Midbrain (tissue), 1 donor: ENCODE results near the gene UBR3.
A peak's percentile ranks its signal among the peaks of the same experiment; 100 is the strongest.

ENCODE experiments used
- DNase-seq: peaks from one replicate; lab custom pipeline; 2025; lab: John Stamatoyannopoulos, UW

UBR3 gene

DNA sequence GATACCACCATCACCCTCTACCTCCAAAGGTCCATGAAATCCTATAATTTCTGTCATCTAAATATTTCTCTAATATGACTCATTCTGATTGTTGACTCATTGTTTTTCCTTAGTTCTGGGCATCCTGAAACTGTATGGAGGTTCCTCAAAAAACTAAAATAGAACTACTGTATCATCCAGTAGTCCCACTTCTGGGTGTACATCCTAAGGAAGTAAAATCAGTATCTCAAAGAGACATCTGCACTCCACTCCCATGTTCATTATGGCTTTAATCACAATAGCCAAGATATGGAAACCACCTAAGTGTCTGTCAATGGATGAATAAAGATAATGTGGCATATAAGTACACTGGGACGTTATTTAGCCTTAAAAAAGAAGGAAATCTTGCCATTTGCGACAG, 224.9 kb downstream of the UBR3 start:
- no peak for DNase-seq

DNA sequence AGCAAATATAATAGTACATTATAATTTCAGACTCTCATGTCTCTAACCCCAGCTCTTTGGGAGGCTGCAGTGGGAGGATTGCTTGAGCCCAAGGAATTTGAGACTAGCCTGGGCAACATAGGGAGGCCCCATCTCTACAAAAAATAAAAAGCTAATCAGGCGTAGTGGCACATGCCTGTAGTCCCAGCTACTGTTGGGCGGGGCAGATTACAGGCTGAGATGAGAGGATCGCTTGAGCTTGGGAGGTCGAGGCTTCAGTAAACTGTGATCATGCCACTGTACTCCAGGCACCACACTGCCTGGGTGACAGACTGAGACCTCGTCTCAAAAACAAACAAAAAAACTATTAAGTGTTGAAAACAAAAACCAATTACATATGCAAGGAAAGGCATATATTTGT, 227.7 kb downstream of the UBR3 start:
- no peak for DNase-seq

DNA sequence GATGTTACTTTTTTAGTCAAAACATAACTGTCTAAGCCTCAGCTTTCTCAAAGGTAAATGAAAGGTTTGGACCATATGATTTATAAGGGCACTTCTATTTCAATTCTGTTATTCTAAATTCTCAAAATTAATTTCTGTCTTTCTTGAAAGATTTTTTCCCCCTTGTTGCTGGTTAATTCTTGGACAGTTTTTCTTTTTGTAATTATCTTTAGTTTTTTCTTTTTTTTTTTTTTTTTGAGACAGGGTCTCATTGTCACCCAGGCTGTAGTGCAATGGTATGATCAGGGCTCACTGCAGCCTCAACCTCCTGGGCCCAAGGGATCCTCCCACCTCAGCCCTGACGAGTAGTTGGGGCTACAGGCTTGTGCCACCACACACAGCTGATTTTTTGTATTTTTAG, 229.6 kb downstream of the UBR3 start:
- no peak for DNase-seq

DNA sequence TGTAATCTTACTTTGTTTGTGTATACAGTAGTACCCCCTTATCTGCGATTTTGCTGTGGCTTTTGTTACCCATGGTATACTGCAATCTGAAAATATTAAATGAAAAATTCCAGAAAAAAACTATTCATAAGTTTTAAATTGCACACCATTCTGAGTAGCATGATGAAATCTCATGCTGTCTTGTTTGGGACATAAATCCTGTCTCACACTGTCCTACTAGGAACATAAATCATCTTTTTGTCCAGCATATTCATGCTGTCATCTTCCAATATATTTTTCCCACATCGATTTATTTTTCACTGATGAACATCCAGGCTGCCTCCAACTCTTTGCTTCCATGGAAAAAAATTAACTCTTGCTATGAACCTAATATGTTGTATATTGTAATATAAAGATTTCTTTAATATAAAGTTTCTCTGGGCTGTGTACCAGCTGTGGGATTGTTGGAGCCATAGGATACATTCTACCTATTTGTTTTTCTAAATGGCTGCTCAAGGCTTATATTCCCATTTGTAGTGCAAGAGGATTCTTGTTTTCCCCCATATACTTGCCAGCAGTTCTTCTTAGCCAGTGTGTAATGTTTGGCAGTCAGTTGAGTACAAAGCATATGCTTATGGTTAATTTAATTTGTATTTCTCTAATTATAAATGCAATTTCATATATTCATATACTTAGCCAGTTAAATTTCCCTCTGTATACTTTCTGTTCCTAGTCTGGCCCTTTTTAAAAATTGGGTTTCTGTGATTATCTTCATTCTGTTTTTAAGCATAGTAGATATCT, 236.4 kb downstream of the UBR3 start:
- DNase-seq, result no peak

DNA sequence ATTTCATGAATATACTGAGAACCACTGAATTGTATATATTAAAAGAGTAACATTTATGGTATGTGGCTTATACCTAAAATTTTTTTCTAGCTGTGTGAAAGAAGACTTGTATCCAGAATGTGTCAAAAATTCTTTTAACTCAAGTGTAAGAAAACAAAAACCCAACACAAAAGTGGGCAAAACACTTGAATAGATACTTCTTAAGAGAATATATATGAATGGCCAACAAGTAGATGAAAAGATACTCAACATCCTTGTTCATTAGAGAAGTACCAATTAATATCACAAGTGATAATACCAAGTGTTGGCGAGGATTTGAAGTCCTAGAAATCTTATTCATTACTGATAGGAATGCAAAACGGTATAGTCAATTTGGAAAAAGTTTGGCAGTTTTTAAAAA, 243.5 kb downstream of the UBR3 start:
- DNase-seq, result no peak

DNA sequence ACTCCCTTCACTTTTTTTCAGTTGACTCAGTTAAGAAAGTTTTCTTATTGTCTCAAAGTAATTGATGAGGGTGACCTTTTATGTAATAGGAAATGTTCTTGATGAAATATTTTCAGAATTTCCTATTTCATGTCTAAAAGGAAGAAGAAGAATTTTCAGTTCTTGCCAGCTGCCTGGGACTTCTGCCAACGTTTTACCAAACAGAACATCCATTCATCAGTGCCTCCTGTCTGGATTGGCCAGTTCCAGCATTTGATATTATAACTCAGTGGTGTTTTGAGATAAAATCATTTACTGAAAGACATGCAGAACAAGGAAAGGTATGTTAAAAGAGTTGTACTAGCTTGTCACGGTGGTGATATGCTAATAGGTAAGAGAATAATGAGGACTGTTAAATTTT, 246.0 kb downstream of the UBR3 start:
- peak; percentile 76 for DNase-seq

DNA sequence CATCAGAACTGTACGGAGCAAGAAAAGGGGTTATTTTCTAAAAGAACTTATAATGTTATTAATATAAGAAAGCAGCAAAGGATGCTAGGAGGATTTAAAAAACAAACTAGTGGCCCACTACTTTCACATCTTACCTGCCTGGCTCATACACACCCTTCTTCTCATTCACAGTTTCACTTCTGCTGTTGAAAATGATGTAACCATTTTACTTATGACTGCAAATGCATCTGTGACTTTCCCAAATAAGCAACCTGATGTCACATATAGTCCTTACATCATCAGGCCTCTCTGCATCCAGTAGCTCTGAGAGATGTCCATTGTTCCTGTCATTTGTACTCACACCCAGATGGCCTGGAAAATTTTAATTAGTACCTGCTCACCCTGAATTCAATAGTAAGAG, 248.9 kb downstream of the UBR3 start:
- no peak for DNase-seq

DNA sequence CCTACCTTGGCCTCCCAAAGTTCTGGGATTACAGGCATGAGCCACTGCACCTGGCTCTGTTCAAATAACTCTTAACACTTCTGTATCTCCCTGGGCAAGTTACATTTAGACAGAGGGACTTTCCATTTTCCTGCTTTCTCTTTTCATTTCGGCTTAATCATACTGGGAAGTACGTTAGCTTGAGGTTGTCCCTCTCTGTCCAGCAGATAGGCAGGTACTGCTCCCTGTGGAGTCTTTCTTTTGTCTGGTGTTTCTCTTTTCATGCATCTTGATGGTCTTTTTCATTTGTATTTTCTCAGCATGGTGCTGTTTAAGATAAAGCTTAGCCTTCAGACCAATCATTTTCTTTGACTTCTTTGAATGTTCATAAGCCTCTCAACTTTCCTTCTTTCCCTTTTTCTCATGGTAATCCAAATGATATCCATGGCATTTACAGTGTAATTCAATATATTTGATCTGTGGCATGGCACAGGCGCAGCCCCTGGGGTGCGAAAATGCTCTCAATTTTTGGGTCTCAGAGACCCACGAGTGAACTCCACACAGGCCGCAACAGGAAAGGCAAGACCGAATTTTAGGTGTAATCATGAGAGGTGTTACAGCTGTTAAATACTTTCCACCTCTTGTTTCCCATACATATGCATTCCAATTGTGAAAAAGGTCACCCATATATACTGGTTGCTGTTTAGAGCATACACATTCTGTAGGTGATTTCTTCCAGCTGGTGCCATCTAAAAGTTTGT, 250.7 kb downstream of the UBR3 start:
- DNase-seq, result no peak

DNA sequence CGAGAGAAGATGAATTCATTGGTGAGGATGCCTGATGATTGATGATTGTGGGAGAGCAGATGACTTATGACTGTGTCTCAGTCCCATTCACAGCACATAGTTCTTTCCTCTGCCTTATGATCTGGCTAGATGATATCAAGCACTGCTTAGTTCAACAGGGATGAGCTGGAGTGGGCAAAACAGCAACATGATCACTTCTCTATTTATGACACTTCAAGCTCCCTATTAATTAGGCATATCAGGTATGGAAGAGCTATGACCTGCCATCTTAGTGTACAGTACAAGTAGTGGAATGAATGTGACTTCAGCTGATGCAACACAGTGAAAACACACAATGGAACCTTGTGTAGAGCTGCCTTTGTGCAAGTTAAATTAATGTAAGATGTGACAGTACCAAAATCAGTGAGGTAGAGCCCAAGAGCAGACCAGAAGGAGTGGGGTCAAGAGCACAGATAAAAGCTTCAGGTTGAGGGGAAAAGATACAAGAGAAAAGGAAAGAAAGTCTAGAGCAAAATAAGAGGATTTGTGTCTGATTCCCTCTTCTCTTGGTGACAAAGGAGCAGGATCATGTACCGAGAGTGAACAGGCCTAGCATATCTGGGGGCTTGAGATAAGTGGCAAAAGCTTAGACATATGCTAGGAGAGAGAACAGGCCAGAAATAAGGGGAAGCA, 257.7 kb downstream of the UBR3 start:
- no peak for DNase-seq

DNA sequence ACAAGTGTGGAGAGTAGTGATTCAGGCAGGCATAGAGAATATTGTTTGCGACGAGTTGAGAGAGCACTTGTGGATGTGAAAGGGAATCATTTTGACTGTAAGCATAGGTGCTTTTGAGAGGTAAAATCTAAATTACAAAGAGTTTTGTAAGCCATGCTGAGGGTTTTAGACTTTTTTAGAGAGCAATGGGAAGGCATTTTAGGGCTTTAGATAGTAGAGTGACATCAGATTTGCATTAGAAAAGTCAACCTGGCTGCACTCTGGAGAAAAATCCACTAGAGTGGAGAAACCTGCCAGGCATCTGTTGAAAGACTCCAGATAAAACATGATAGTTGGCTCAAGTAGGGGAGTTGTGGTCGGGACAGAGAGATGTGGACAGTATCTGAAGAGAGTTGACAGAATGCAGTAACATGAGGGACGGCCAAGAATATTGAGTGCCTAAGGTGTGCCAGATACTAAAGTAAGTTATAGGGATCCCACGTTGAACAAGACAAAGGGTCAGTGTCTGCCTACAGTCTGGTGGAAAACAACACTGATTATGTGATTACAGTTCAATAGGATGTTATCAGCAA, 258.9 kb downstream of the UBR3 start:
- no peak for DNase-seq

DNA sequence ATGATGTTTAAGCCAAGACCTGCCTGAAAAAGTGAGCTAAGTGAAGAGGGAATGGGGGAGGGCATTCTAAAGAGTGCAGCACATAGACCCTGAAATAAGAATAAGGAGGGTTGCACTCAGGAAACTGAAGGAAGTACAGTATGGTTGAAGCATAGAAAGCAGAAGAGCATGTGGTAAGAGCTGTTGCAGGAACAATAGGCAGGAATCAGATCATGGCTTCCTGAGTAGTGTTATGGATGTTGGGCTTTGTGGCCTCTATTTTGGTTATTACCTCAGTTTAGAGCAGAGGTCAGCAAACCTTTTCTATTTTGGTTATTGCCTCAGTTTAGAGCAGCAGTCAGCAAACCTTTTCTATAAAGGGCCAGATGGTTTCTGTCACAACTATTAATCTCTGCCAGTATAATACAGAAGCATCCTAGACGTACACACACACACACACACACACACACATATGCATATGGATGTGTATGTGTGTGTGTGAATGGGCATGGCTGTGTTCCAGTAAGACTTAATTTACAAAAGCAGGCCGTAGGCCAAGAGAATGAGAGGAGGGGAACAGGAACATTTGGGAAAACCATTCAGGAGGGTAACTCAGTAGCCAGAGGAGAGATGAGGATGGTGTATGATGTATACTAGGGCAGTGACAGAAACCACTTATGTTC, 259.6 kb downstream of the UBR3 start:
- no peak for DNase-seq

DNA sequence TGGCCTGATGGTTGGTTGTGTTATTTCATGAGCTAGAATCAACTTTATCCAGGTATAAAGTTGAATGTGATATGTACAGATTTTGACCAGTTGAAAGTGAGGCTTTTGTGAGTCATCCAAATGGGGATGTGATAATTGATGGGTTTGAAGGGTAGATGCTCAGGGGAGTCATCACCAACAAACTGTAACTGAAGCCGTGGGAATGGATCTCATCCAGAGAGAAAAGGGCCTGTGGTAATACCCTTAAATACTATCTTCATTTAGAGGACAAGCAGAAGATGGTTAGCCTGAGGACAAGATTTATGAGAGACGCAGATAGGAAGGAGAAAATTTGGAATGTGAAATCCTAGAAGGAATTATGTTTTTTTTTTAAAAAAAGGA, 260.1 kb downstream of the UBR3 start:
- no peak for DNase-seq

DNA sequence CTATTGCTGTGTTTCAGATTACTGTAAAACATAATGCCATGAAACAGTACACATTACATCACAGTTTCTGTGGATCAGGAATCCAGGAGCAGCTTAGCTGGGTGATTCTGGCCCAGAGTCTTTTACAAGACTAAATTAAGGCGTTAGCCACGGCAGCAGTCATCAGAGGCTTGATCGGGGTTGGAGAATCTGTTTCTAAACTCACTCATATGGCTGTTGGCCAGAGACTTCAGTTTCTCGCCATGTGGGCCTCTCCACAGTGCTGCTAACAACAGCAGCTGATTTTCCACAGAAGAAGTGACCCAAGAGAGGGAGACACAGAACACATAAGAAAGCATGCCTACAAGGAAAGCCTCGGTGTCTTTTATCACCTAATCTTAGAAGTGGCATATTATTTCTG, 261.5 kb downstream of the UBR3 start:
- no peak for DNase-seq

DNA sequence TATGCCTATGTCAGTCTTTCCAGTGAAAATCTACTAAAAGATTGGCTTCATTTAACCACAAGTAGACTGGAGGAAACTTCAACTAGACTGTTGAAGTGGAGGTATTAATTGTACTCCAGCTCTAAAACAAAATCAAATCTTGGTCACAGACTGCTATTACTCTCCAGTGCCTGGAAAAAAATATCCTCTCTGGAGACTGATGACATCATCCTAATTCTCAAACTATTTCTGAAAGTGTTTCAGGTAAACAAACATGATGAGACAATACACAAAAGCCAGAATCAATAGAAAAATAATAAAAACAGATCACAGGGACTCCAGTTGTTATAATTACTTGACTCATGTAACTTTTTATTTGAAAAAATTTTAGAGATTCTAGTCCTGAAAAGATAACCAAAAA, 263.0 kb downstream of the UBR3 start:
- no peak for DNase-seq

DNA sequence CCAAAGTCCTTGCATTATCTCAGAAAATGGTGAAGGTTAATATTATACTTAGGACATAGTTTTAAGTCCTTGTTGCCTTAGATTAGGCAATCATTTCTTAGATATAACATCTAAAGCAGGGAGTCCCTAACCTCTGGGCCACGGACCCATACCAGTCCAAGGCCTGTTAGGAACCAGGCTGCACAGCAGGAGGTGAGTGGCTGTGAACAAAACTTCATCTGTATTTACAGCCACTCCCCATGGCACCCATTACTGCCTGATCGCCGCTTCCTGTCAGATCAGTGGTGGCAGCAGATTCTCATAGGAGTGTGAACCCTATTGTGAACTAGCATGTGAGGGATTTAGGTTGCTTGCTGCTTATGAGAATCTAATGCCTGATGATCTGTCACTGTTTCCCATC, 264.2 kb downstream of the UBR3 start:
- no peak for DNase-seq

DNA sequence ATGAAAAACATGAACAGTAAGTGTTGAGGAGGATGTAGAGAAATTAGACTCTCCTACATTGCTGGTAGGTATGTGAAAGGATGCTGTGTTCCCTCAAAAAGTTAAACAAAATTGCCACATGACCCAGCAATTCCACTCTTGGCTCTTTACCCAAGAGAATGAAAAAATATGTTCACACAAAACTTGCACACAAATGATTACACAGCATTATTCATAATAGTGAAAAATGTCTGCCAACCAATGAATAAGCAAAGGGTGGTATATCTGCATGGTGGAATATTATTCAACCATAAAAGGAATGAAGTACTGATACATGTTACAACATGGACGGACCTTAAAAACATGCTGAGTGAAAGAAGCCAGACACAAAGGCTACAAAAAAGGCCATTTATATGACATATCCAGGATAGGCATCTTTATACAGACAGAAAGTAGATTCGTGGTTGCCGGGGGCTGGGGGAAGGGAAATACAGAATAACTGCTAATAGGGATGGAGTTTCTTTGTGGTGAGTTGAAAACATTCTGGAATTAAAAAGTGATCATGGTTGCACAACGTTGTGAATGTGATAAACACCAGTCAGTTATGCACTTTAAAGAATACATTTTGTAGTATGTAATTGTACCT, 265.3 kb downstream of the UBR3 start:
- no peak for DNase-seq

DNA sequence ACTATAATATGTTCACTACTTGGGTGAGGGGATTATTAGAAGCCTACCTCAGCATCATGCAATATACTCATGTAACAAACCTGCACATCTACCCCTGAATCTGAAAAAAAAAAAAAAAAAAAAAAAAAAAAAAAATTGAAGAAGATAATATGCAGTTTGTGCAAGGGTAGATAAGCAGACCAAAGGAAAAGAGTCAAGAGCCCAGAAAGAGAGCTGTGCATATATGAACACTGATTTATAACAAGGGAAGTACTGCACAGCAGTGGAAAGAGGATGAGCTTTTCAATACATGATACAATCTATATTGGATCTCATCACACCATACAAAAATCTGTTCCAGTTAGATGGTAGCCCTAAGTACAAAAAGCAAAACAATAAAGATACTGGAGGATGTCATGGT, 268.1 kb downstream of the UBR3 start:
- no peak for DNase-seq

DNA sequence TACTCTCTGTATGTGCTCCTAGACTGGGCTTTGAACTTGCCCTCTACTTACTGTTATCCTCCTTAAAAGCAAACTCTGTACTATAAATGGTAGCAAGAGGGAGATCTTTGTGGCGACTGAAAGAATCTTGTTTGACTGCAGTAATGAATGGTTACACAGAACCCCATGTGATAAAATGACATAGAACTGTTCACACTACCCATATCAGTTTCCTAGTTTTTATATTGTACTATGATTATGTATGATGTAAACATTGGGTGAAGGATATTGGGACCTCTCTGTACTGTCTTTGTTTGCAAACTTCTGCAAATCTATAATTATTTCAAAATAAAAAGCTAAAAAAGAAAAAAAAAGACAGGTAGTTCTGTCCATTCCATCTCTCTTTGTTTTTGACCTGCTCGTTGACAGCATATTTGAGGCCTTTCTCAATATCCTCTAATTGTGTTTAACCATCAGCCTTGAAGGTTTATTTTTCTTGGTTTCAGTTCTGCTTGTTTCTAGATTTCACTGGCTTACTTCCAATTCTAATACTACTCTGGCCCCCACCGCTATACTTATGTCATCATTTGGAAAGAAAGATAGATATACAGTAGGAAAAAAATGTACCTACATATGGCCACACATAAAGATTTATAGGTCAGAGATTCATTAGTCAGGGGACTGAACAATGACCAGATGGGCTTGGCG, 271.5 kb downstream of the UBR3 start:
- DNase-seq, result no peak

DNA sequence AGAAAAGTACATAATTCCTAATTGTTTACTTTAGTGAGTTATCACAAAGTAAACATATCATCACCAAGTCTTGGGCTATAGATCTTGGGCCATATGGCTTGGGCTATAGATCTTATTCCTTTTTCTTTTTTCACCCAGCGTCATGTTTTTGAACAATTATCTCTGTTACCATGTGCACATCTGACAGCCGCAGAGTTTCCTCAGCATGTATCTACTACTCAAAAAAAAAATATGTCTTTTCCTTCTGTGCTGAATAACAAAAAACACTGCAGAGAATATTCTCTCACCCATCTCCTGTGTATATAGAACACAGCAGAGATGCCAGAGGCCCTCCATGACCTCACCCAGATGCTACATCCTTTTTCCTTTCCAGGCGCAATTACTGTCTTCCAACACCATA, 274.5 kb downstream of the UBR3 start:
- DNase-seq, result no peak

DNA sequence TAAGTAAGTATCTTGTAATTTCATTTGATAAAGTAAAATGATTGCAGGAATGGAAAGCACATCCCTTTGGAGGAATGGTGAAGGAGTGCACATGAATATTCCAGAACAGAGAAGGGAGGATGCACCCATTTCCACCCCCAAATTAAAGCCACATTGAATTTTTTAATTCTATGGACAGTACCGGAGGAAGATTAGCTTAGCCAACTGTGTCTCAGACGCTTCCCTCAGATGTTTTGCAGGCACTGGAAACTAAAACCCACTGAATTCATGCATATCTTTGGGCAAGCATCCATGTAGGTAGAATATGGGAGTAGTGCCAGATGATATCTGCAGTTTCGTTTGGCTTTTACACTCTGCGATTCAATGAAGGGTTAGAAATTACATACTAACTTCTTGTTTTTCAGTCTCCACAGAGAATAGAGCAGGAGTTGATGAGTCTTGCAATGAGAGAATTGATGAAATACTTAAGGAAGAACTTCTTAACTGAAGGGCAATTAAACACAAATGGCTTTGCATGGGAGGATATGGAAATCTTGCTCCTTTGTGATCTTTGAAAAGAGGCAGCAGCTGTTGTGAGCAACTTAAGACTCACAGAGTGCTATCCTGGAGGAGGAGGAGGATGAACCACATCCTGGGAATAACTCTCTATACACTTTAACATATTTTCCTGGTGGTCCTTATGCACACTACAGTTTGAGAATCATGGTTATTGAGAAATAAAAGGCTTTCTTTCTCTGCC, 279.0 kb downstream of the UBR3 start:
- no peak for DNase-seq
